Measurements from ENCODE around the gene ABCA7. TPM values are rescaled to one million over a fixed set of nuclear protein-coding genes. Genes with fewer than 3 reads are reported as not detected.
A peak's percentile ranks its signal among the peaks of the same experiment; 100 is the strongest.

Gene ABCA7
- total and polyA plus RNA-seq, 2 of the 13 experiments (the other 11 are each of a cell fraction or from before 2014, with no cell fraction given), result 4.4 to 32.4 TPM

GRCh38 chr19:1040476-1041271 lies 767 bp downstream of the ABCA7 start (continued):
- no peak for TF ChIP-seq PRDM15 (CRISPR knock-in tag; IDR thresholded peaks at IDR 0.05)
- TF ChIP-seq ZNF20 (CRISPR knock-in tag; IDR thresholded peaks at IDR 0.05), result no peak
- no peak for TF ChIP-seq ZFY (CRISPR knock-in tag; IDR thresholded peaks at IDR 0.05)
- TF ChIP-seq CCAR2 (optimal IDR thresholded peaks at IDR 0.05; ENCODE audit: low read depth, low read length), result no peak
- no peak for TF ChIP-seq ZNF264 (CRISPR knock-in tag; IDR thresholded peaks at IDR 0.05)
- TF ChIP-seq ZFP1 (CRISPR knock-in tag; IDR thresholded peaks at IDR 0.05), result no peak
- TF ChIP-seq TOPORS (CRISPR knock-in tag; IDR thresholded peaks at IDR 0.05), result no peak
- TF ChIP-seq ZEB1 (IDR thresholded peaks at IDR 0.05; ENCODE audit: insufficient replicate concordance, low read depth), result peak; percentile 73
- no peak for TF ChIP-seq CEBPB (IDR thresholded peaks at IDR 0.05; ENCODE audit: borderline replicate concordance, low read depth, low read length)
- no peak for TF ChIP-seq MBNL3 (CRISPR knock-in tag; conservative IDR thresholded peaks at IDR 0.05)
- TF ChIP-seq ZFP36L1 (CRISPR knock-in tag; IDR thresholded peaks at IDR 0.05), result no peak
- peak; percentile 73 for TF ChIP-seq SAP130 (CRISPR knock-in tag; IDR thresholded peaks at IDR 0.05; ENCODE audit: low read depth)
- peak; percentile 31; the same call in 1 of the 2 replicates for TF ChIP-seq MAX (IDR thresholded peaks at IDR 0.05)
- no peak for TF ChIP-seq CBX1 (IDR thresholded peaks at IDR 0.05; ENCODE audit: low read depth)
- 0 out of 2 replicates have a peak, but pooled peaks have one; percentile 51 for TF ChIP-seq BCL6 (CRISPR knock-in tag; IDR thresholded peaks at IDR 0.05)
- TF ChIP-seq ZNF652 (CRISPR knock-in tag; IDR thresholded peaks at IDR 0.05; ENCODE audit: borderline replicate concordance, low read depth), result peak; percentile 97
- TF ChIP-seq ZNF142 (CRISPR knock-in tag; IDR thresholded peaks at IDR 0.05), result no peak
- TF ChIP-seq ZKSCAN8 (CRISPR knock-in tag; IDR thresholded peaks at IDR 0.05; ENCODE audit: borderline replicate concordance), result peak; percentile 98
- no peak for TF ChIP-seq HIVEP1 (CRISPR knock-in tag; IDR thresholded peaks at IDR 0.05)

Data from HepG2 (cell line).